Bone marrow (tissue), 2 donors: ENCODE results near the gene XKR7.

Experiments used
- DNase-seq, 2 donors: peaks; one replicate each; lab custom pipeline; 2025; lab: John Stamatoyannopoulos, UW

The XKR7 gene

GRCh38 chr20:31945319-31945718, 22.6 kb upstream of the XKR7 start:
- no peak for DNase-seq

GRCh38 chr20:31945785-31946184, 22.2 kb upstream of the XKR7 start:
- no peak for DNase-seq

- no peak for DNase-seq
Measured at GRCh38 chr20:31948008-31948407, 19.9 kb upstream of the XKR7 start.

GRCh38 chr20:31949877-31950646, 17.9 kb upstream of the XKR7 start:
- no peak for DNase-seq

GRCh38 chr20:31951203-31951529, 16.8 kb upstream of the XKR7 start:
- no peak for DNase-seq

- peak; percentile 86 to 95 for DNase-seq
Measured at GRCh38 chr20:31951530-31952453, 16.2 kb upstream of the XKR7 start, which contains the start of gene PDRG1. Gene PDRG1, minus strand, starts transcription at chr20:31952046. Its CDS starts 85 bp downstream, at chr20:31951961.

GRCh38 chr20:31953556-31954148, 14.3 kb upstream of the XKR7 start:
- DNase-seq, result no peak

GRCh38 chr20:31954500-31954899, 13.5 kb upstream of the XKR7 start:
- no peak for DNase-seq

- no peak for DNase-seq
Measured at GRCh38 chr20:31956556-31957526, 11.1 kb upstream of the XKR7 start.

GRCh38 chr20:31962761-31963160, 5.2 kb upstream of the XKR7 start:
- no peak for DNase-seq

GRCh38 chr20:31963889-31964288, 4.1 kb upstream of the XKR7 start:
- DNase-seq, result no peak

GRCh38 chr20:31966991-31967655, 828 bp upstream of the XKR7 start:
- no peak for DNase-seq

- peak; percentile 49 to 54 for DNase-seq
Measured at GRCh38 chr20:31968291-31969126, 558 bp downstream of the XKR7 start.

GRCh38 chr20:31969991-31970390, 2.0 kb downstream of the XKR7 start:
- no peak for DNase-seq

GRCh38 chr20:31972471-31973021, 4.6 kb downstream of the XKR7 start:
- no peak for DNase-seq

- no peak for DNase-seq
Measured at GRCh38 chr20:31974296-31974695, 6.3 kb downstream of the XKR7 start.

GRCh38 chr20:31974951-31975487, 7.1 kb downstream of the XKR7 start:
- DNase-seq, result no peak

GRCh38 chr20:31975874-31976273, 7.9 kb downstream of the XKR7 start:
- no peak for DNase-seq

- no peak for DNase-seq
Measured at GRCh38 chr20:31977080-31977479, 9.1 kb downstream of the XKR7 start.
